Activated CD8-positive, alpha-beta memory T cell treated with anti-CD3 and anti-CD28 coated beads for 36 hours (primary cell): ENCODE results near the gene RSKR. TPM values are rescaled to one million over a fixed set of nuclear protein-coding genes. Genes with fewer than 3 reads are reported as not detected.
"Not testable (repeated sequence)": the region's sequence is repeated elsewhere in the genome, so short reads cannot be mapped to it uniquely, and the experiment has no call there.

Experiments used
- CTCF ChIA-PET: fragments of 350-600 bp; sonication (Branson Sonifier 250); formaldehyde crosslinking; loops from one replicate; lab custom pipeline; 2021; ENCODE audit warnings: antibody characterized with exemption; lab: Charles Lee
- POLR2A ChIA-PET: fragments of 350-600 bp; sonication (Branson Sonifier 250); formaldehyde crosslinking; loops from one replicate; lab custom pipeline; 2021; ENCODE audit warnings: antibody characterized with exemption; lab: Charles Lee
- total RNA-seq, 2 experiments: library from RNA; stranded (reverse); gene quantifications; one replicate each; pipeline ENCODE4 v1.2.3, GENCODE V29; 2021

Gene RSKR, protein sequence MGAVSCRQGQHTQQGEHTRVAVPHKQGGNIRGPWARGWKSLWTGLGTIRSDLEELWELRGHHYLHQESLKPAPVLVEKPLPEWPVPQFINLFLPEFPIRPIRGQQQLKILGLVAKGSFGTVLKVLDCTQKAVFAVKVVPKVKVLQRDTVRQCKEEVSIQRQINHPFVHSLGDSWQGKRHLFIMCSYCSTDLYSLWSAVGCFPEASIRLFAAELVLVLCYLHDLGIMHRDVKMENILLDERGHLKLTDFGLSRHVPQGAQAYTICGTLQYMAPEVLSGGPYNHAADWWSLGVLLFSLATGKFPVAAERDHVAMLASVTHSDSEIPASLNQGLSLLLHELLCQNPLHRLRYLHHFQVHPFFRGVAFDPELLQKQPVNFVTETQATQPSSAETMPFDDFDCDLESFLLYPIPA
- total RNA-seq, result 10 to 100 TPM; 20.7 to 23.1 TPM

DNA sequence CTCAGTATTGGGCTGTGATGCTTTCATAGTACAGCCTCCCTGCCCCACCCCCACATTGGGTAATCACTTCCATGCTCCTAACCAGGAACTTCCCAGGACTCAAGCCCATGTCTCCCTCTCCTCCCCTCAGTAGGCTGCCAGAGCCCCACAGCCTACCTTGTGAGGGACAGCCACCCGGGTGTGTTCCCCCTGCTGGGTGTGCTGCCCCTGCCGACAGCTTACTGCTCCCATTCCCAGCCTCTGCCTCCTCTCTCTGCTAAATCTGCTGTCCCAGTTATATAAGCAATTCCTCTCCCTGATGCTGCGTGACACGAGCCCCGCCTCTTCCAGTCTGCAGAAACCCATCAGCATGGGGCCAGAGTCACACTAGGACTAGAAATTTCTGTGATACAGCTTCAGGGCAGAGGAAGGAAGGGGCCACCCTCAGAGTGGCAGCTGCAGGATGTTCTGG is at the start of gene RSKR:
Gene RSKR (minus strand): TSS at position 255 of the 451 bp plus-strand sequence. CDS start 24 bp downstream, at position 231.
- POLR2A ChIA-PET, result no interaction called here
- CTCF ChIA-PET, result interaction anchor here (1.5 to 2.5 kb wide), 3 partner anchors 20 to 121 kb away, joined by 3 to 6 read pairs (median 6); no protein-coding TSS in a partner anchor

- ChIA-PET POLR2A (interaction anchor here (0.8 kb wide), 1 partner anchor 92 kb away, joined by 3 read pairs; the partner anchor contains the start of gene PIGS), CTCF (interaction anchor here (1.1 to 3.2 kb wide), 2 partner anchors 19 to 24 kb away, joined by 3 to 15 read pairs; partner anchors contain the start of gene BLTP2)
Measured at GRCh38 chr17:28663723-28664122, 49.7 kb upstream of the RSKR start.

GRCh38 chr17:28662527-28662829 is 48.5 kb upstream of the RSKR start:
- ChIA-PET CTCF (interaction anchor here (2.1 to 3.2 kb wide), 2 partner anchors 16 to 18 kb away, joined by 8 to 15 read pairs; partner anchors contain the start of gene BLTP2), POLR2A (interaction anchor here (1.0 to 2.8 kb wide), 6 partner anchors 13 to 63 kb away, joined by 3 to 30 read pairs (median 8); partner anchors contain the start of genes BLTP2, PROCA1 and RPL23A)

DNA sequence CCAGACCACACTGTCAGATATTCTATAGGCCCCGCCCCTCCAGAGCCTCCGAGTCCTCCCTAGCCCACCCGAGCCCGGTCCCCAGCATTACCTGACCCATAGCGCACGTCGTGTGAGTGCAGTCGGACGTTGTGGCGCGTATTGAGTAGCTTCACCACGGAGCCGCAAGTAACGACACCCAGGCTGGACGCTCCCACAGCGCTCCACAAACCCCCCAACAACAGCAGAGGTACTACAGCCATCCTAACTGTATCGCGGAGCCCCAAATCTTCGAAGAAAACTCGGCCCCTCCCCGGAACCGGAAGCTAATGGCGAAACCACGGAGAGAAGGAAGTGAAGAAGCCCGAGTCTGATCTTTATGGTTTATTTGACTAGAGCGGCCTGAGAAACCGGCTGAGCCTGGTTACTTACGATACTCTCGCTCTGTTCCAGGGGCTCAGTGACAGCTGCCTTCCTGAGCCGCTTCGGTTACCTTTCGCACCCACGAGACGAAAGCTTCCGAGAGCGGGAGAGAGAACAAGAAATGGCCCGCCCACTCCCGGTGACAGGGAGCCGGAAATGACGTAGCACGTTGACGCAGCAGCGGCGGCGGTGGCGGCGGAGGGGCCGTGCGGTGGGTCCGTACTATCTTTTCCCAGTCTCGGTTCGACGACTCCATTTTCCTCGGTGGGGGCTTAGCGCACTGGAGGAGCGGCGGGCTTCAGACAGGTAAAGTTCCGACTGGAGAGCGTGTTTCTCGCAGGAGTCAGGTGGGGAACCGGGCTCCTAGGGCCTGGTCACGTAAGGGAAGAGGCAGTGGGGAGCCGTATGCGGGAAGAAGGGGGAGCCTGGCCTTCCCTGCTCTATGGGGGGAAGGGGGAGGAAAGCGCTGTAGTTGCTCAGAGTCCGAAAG is 47.9 kb upstream of the RSKR start, which contains the start of the genes SDF2 and SUPT6H:
Gene SDF2 (minus strand): TSS at position 272 of the 892 bp plus-strand sequence. CDS start 30 bp downstream, at position 242.
Gene SUPT6H (plus strand): TSS at position 571 of the 892 bp plus-strand sequence. CDS start 11,197 bp downstream, outside the sequence.
- POLR2A ChIA-PET, result interaction anchor here (1.0 to 2.8 kb wide), 8 partner anchors 12 to 63 kb away, joined by 3 to 30 read pairs (median 5); partner anchors contain the start of genes BLTP2, PROCA1 and RPL23A
- CTCF ChIA-PET, result interaction anchor here (1.0 to 3.2 kb wide), 3 partner anchors 15 to 65 kb away, joined by 4 to 15 read pairs (median 8); partner anchors contain the start of genes BLTP2 and TLCD1

GRCh38 chr17:28659497-28659881 is 45.5 kb upstream of the RSKR start:
- POLR2A ChIA-PET, CTCF ChIA-PET: not testable (repeated sequence)

- POLR2A ChIA-PET, result interaction anchor here (0.8 kb wide), 1 partner anchor 125 kb away, joined by 10 read pairs; no protein-coding TSS in a partner anchor
- CTCF ChIA-PET, result not testable (repeated sequence)
Measured at GRCh38 chr17:28658766-28659496, 44.9 kb upstream of the RSKR start.

DNA sequence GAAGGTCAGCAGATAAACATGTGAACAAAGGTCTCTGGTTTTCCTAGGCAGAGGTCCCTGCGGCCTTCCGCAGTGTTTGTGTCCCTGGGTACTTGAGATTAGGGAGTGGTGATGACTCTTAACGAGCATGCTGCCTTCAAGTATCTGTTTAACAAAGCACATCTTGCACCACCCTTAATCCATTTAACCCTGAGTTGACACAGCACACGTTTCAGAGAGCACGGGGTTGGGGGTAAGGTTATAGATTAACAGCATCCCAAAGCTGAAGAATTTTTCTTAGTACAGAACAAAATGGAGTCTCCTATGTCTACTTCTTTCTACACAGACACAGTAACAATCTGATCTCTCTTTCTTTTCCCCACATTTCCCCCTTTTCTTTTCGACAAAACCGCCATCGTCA is 44.4 kb upstream of the RSKR start:
- ChIA-PET CTCF (interaction anchor here (0.9 kb wide), 1 partner anchor 14 kb away, joined by 3 read pairs; no protein-coding TSS in a partner anchor), POLR2A (interaction anchor here (0.8 kb wide), 1 partner anchor 125 kb away, joined by 10 read pairs; no protein-coding TSS in a partner anchor)

DNA sequence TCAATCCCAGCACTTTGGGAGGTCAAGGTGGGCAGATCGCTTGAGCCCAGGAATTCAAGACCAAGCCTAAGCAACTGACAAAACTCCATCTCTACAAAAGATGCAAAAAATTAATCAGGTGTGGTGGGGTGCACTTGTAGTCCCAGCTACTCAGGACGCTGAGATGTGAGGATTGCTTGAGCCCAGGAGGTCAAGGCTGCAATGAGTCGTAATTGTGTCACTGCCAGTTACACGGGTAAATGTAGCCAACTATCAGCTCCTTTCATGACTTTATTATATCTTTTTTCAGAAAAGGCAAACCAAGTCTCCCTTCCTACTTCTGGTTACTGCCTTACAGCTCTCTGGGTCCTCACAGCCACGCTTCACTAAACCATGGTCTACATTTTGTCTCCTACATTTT is 43.8 kb upstream of the RSKR start:
- POLR2A ChIA-PET, result no interaction called here

DNA sequence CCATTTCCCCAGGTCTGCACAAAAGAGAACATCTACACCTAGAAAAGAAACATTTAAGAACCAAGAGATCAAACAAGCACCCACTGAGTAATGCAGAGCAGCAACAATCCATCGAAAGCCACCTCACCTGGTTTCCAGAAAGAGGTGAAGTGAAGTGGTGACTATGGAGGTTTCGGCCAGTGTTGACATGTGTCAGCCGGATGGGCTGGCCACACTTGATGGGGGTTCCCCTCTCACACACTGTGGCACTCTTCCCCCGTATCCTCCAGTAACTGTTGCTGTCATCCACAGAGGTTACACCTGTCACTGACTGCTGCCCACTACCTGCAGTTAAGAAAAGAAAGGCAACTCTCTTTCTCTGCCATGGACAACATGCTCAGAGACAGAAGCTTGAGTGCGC is 41.2 kb upstream of the RSKR start:
- CTCF ChIA-PET, result no interaction called here
- POLR2A ChIA-PET, result interaction anchor here (0.7 kb wide), 1 partner anchor 14 kb away, joined by 3 read pairs; no protein-coding TSS in a partner anchor

More for the DNA sequence above, 43.8 kb upstream of the RSKR start:
- CTCF ChIA-PET, result interaction anchor here (0.9 kb wide), 1 partner anchor 14 kb away, joined by 3 read pairs; no protein-coding TSS in a partner anchor

DNA sequence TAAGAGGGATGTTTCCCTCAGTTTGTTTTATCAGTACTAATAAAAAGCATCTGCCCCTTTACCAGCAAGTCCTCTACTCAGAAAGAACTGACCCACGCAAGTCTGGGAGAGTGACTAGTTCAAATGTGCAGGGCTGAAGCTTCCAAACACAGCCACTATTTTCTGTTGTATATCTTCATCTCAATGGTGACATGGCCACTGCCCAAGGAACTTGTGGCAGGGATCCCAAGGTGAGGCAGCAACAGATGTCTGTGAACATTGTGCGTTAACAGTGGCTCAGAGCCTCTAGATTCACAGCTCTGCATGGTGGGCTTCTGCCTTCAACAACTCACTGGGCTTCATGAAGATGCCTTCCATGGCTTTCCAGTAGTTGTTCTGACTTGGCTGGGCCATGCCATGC is 34.7 kb upstream of the RSKR start:
- ChIA-PET CTCF (interaction anchor here (0.9 to 1.1 kb wide), 2 partner anchors 12 to 78 kb away, joined by 3 read pairs; partner anchors contain the start of gene TLCD1), POLR2A (no interaction called here)

DNA sequence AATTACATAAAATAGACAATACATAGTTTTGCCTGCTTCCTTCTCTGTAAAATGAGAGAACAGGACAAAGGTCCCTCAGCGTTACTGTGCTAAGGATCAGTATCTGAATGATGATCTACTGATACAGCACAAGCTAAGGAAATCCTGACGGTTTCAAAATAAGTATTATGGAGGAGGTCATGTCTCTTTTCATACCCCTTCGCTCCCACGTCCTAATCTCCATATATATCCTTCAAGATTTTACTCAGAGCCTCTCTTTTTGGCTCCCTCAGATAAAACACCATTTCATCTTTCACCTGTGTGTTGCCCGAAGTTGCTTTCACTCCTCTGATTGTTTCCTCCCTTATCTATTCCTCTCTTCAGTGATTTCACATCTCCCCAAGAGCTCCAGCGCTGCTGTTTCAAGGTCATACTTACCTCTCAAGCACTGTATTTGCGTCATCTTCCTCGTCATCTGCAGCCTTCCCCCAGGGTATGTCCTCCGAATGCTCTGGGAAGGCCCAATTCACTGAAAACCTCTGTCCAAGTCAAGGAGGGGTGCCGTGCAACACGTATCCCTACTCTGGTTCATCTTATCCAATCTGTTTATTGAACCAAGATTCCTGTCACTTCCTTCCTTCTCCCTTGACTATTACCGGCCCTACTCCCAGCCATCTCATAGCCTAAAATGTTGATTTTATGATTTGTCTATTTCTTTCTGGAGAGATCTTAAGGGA is 32.2 kb upstream of the RSKR start:
- ChIA-PET CTCF (interaction anchor here (1.0 to 1.6 kb wide), 6 partner anchors 16 to 106 kb away, joined by 3 to 8 read pairs (median 3); partner anchors contain the start of genes RPL23A, SDF2 and SUPT6H), POLR2A (interaction anchor here (1.0 to 4.2 kb wide), 3 partner anchors 16 to 311 kb away, joined by 3 to 30 read pairs (median 12); partner anchors contain the start of genes IFT20, PROCA1, SDF2 and SUPT6H)

DNA sequence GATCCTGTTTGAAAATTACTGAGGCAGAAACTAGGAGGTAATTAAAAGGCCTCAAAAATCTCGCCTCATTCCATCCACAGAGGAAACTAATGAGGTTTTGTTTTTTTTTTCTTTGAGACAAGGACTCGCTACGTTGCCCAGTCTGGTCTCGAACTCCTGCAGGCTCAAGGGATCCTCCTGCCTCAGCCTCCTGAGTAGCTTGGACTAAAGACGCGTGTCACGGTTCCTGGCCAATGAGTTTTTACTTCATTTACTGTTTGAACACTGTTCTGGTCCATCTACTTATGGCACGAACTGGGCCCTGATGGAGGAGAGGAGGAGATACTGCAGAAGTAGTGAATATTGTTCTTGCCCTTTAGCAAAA is 31.6 kb upstream of the RSKR start:
- ChIA-PET CTCF (interaction anchor here (0.9 to 3.1 kb wide), 7 partner anchors 17 to 106 kb away, joined by 3 to 15 read pairs (median 3); partner anchors contain the start of genes RPL23A, SDF2 and SUPT6H), POLR2A (interaction anchor here (0.5 to 4.2 kb wide), 8 partner anchors 13 to 81 kb away, joined by 3 to 30 read pairs (median 5); partner anchors contain the start of genes PIGS, PROCA1, SDF2 and SUPT6H)

DNA sequence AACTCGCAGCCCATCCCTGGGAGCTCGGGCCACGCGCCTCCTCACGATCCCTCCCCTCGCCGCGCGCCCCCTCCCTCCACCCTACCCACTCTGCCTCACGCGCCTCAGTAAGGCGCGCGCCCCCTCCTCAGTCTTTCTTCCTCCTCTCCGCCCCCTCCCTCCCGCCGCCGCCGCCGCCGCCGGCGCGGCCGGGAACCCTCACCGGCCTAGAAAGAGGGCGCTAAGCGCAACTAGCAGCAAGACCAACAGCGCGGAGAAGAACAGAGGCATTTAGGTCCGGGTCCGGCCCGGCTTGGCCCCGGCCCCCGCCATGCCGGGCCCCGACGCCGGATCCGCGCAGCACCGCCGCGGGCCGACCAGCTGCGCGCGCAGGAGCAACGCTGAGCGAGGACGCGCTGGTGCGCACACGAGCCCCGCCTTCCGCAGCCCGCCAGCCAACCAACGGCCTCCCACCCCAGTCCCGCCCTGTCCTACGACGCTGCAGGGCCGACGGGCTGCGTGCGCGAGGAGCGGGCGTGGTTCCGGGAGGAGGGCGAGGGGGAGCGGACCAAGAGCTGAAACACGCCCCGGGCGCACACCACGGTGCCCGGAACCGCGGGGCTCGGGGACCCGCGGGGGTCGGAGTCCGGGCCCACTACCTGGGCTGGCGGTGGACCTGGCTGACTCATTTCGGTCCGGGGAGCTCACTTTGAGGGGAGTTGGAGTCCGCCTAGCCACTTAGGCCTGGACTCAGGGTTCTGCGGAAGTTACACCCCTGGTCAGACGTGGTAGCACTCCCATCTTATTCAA is 31.0 kb upstream of the RSKR start, which contains the start of gene BLTP2:
Gene BLTP2 (minus strand): TSS at position 372 of the 789 bp plus-strand sequence. CDS start 102 bp downstream, at position 270.
- ChIA-PET POLR2A (interaction anchor here (0.5 to 4.2 kb wide), 12 partner anchors 13 to 82 kb away, joined by 3 to 30 read pairs (median 5); partner anchors contain the start of genes PIGS, PROCA1, SDF2 and SUPT6H), CTCF (interaction anchor here (0.9 to 3.1 kb wide), 9 partner anchors 12 to 105 kb away, joined by 3 to 15 read pairs (median 3); partner anchors contain the start of genes RPL23A, SDF2 and SUPT6H)

DNA sequence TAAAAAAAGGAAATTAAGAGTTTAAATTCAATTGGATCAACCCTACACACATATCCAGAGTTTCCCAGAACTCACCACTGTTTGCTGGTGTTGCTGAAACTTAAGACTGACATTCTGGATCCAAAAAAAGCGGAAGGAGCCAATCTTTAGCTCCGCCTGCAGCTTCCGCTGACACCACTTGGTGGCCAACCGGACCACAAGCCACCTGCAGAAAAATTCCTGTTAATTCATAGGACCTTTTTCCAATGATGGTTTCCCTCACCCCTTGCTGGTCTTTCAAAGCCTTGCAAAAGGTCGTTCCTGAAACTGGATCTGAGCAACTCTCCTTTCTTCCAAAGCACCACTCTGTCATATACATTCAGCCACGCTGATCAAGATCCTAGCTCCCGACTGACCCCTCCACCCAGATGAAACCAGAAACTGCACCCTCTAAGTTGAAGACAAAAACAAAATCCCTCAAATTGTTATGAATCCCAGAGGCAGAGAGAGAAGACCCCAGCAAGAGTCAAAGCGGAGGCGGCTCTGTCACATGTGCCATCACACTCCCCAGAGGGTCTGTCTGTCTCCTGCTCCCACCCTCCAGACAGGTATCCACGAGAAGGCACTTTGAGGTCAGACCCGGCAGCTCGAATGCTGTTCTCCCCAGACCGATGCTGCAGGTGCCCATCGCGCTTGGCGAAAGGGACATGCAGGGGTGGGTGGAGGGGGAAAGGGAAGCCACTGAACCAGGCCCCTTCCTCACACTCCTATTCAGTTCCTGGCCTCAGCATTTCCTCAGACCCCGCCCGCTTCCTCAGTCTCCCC is 30.2 kb upstream of the RSKR start:
- CTCF ChIA-PET, result interaction anchor here (0.5 to 3.1 kb wide), 10 partner anchors 13 to 118 kb away, joined by 3 to 15 read pairs (median 3); partner anchors contain the start of genes PROCA1, SDF2 and SUPT6H
- POLR2A ChIA-PET, result interaction anchor here (0.6 to 4.2 kb wide), 9 partner anchors 12 to 67 kb away, joined by 3 to 30 read pairs (median 4); partner anchors contain the start of genes PROCA1, SDF2 and SUPT6H
